Psoas muscle (tissue), 8 donors: Measurements from ENCODE around the gene INTS1. TPM values are rescaled to one million over a fixed set of nuclear protein-coding genes. Genes with fewer than 3 reads are reported as not detected.
A peak's percentile ranks its signal among the peaks of the same experiment; 100 is the strongest.
"Not testable (repeated sequence)": the region's sequence is repeated elsewhere in the genome, so short reads cannot be mapped to it uniquely, and the experiment has no call there.

ENCODE experiments used
- ATAC-seq, 4 donors: fragments of 200-7000 bp; cut with Tn5 transposase; one replicate each; pipeline ENCODE4 v1.9.1; 2020; ENCODE audit warnings: moderate library complexity in 3 of 4, mild to moderate bottlenecking in 2 of 4
- DNase-seq, 2 donors: peaks; one replicate each; pipeline ENCODE4 v3.0.0-alpha.2; 2020
- H3K27ac ChIP-seq: fragments of 200-600 bp; one replicate; pipeline ENCODE4 v1.8.0; 2022
- H3K27me3 ChIP-seq, 3 donors: fragments of 200-600 bp in 1 of 3; one replicate each; pipeline versions ENCODE4 v1.6.1 to v1.8.0; 2013 to 2022; ENCODE audit warnings: low read length in 2 of 3, mild to moderate bottlenecking in 2 of 3, moderate library complexity in 1 of 3; ENCODE audit not compliant: insufficient read depth in 3 of 3
- H3K36me3 ChIP-seq, 2 donors: fragments of 200-600 bp in 1 of 2; one replicate each; pipeline versions ENCODE4 v1.6.1 to v1.8.0; 2013 to 2022; ENCODE audit warnings: low read depth in 1 of 2, mild to moderate bottlenecking in 1 of 2, moderate library complexity in 1 of 2; ENCODE audit not compliant: insufficient read depth in 1 of 2
- H3K4me1 ChIP-seq: fragments of 200-600 bp; one replicate; pipeline ENCODE4 v1.8.0; 2022
- H3K4me3 ChIP-seq: fragments of 200-600 bp; one replicate; pipeline ENCODE4 v1.8.0; 2022; ENCODE audit warnings: mild to moderate bottlenecking
- H3K9me3 ChIP-seq: fragments of 200-600 bp; one replicate; pipeline ENCODE4 v1.8.0; 2022
- CTCF ChIP-seq: fragments of 200-600 bp; IDR thresholded peaks from one replicate; pipeline ENCODE4 v1.8.0; 2022; ENCODE audit warnings: antibody characterized with exemption
- WGBS, 3 donors: extraction: QIAGEN DNeasy Blood & Tissue Kit; methylation state at CpG; one replicate each; pipeline versions ENCODE4 v1.1.6 to v1.1.7; 2013; 5-methylcytosine and 5-hydroxymethylcytosine counted together
- intact Hi-C, 2 donors: fragments of 100-400 bp; cut with DNase I; formaldehyde crosslinking; loops; one replicate each; pipeline versions ENCODE4 v1.11.0 to v1.14.2; 2022
- polyA plus RNA-seq, 3 donors: library from polyadenylated mRNA; stranded (reverse); fragments of 200-250 nt; gene quantifications; one replicate each; pipeline ENCODE4 v1.2.3, GENCODE V29; 2013
- total RNA-seq, 4 donors: library from RNA; stranded (reverse); fragmentation: NEBNext Ultra II Directional in 2 of 4; extraction: Animal tissue kit (Norgen Biotek cat#: 25700) in 2 of 4; gene quantifications; one replicate each; pipeline versions ENCODE4 v1.2.1 to v1.2.4, GENCODE V29; 2021 to 2023
- donor health status: healthy with polysubstance abuse.
- donor health status: DM: no; HTN: no; CAD: no; lungs with moderate emphysema.
- donor health status: Bipolar disorder and iron deficiency.
- donor health status: healthy.
- donor health status: DM: yes; HTN: yes; CAD: no.
- donor health status: DM: no; HTN: no; CAD: no.
- donor health status: DM: no; HTN: no; CAD: no.
- donor health status: DM: yes; HTN: yes; CAD: no.

Gene INTS1
- total and polyA plus RNA-seq, 7 donors: 38.8 to 77.6 (median 64.0) TPM

DNA sequence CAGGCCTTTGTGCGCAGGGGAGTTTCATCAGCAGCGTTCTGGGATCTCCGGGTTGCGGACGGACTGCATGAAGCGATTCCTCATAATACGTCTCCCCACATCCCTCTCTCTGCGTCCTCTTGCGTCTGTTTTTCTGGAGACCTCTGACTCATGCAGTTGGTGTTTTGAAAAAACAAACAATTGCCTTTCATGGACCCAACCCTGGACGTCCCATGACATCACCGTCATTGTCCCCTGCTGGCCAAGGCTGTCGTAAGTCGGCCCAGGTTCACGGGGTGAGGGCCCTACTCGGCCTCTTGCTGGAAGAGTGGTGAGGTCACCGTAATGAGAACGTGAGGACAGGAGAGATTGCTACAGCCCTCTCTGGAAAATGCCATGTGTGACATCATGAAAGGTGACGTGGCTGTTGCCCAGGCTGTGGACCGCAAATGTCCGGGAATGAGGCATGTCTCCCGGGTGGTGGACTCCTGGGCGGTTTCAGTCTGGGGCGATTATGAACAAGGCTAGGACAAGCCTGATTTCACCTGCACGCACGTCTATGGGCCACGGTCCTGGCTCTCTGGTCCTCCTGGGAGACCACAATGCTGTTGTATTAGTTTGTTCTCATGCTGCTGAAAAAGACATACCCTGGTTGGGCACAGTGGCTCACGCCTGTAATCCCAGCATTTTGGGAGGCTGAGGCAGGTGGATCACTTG is 16.5 kb upstream of the INTS1 start:
- TF ChIP-seq CTCF: no peak
- Histone ChIP-seq H3K9me3 (peaks cover 5% of the 10 kb centered on the region), H3K27ac (no peak overlapping the region), H3K4me3 (no peak overlapping the region), H3K36me3 (no peaks in the 10 kb centered on the region), H3K4me1 (no peaks in the 10 kb centered on the region), H3K27me3 (peaks cover 0 to 2% (median 0%) of the 10 kb centered on the region in 3 donors)
- intact Hi-C loops: no loop called here
- ATAC-seq (peak in 3 of 4 donors; percentile 14 to 41 (median 20)), DNase-seq (no peak)
- WGBS, 3 donors: 73 to 78% (median 76%) methylated on average over 27 of the region's 27 CpGs

DNA sequence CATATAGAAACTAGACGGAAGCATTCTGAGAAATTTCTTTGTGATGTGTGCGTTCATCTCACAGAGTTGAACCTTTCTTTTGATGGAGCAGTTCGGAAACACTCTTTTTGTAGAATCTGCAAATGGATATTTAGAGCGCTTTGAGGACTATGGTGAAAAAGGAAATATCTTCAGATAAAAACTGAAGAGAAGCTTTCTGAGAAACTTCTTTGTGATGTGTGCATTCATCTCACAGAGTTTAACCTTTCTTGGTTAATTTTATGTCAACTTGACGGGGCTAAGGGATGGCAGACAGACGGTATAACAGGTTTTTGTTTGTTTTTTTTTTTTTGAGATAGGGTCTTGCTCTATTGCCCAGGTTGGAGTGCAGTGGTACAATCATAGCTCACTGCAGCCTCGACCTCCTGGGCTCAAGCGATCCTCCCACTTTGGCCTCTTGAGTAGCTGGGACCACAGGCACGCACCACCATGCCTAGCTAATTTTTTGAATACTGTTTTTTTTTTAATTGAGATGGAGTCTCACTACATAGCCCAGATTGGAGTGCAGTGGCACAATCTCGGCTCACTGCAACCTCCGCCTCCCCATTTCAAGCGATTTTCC is 15.2 kb upstream of the INTS1 start:
- intact Hi-C loops, H3K9me3 ChIP-seq, H3K36me3 ChIP-seq, DNase-seq, H3K27ac ChIP-seq, H3K4me3 ChIP-seq, H3K27me3 ChIP-seq, ATAC-seq, H3K4me1 ChIP-seq: not testable (repeated sequence)
- 90 to 92% (median 92%) methylated on average over 12 of the region's 12 CpGs for WGBS, 3 donors

GRCh38 chr7:1516586-1517251 is 12.5 kb upstream of the INTS1 start:
- intact Hi-C loops: no loop called here
- no peak for TF ChIP-seq CTCF
- DNase-seq (no peak), ATAC-seq (no peak)
- Histone ChIP-seq H3K4me3 (no peak overlapping the region), H3K36me3 (no peaks in the 10 kb centered on the region), H3K9me3 (peaks cover 5% of the 10 kb centered on the region), H3K4me1 (peaks cover 22% of the 10 kb centered on the region), H3K27me3 (no peaks in the 10 kb centered on the region), H3K27ac (no peak overlapping the region)
- 66 to 69% (median 68%) methylated on average over 18 of the region's 18 CpGs for WGBS, 3 donors

- H3K36me3 ChIP-seq, ATAC-seq, H3K27me3 ChIP-seq, H3K9me3 ChIP-seq, H3K27ac ChIP-seq, intact Hi-C loops, H3K4me3 ChIP-seq, DNase-seq: not testable (repeated sequence)
- peaks cover 22% of the 10 kb centered on the region for H3K4me1 ChIP-seq
- 86 to 91% (median 91%) methylated on average over 17 of the region's 17 CpGs for WGBS, 3 donors
Observed at GRCh38 chr7:1515509-1515967, 11.3 kb upstream of the INTS1 start.

DNA sequence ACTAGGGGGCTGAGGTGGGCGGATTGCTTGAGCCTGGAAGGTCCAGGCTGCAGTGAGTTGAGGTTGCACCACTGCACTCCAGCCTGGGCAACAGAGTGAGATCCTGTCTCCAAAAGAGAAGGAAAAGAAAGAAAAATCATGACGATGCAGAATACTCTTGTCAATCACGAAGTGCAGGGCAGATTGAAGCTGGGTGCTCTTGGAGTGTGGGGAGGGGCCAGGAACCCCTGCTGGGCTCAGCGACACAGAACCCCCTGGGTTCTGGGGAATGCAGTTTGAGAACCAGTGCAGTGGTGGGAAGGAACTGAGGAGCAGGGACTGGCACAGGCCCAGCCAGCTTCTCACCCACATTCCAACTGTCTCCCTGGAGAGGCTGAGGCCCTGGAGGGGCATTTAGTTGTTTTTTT is 10.8 kb upstream of the INTS1 start:
- peaks cover 5% of the 10 kb centered on the region for H3K9me3 ChIP-seq
- H3K36me3 ChIP-seq: no peaks in the 10 kb centered on the region
- H3K27ac ChIP-seq: peak overlapping the region; percentile 96
- ATAC-seq: no peak
- intact Hi-C loops: no loop called here
- WGBS, 3 donors: 81 to 85% (median 81%) methylated on average over 4 of the region's 4 CpGs
- H3K4me1 ChIP-seq: peaks cover 22% of the 10 kb centered on the region
- no peak overlapping the region for H3K4me3 ChIP-seq
- TF ChIP-seq CTCF: no peak
- no peak for DNase-seq
- H3K27me3 ChIP-seq: no peaks in the 10 kb centered on the region
